Panc1 (cell line): ENCODE measurements around the gene WNT2. TPM values are rescaled to one million over a fixed set of nuclear protein-coding genes. Genes with fewer than 3 reads are reported as not detected.
"Not testable (repeated sequence)": the region's sequence is repeated elsewhere in the genome, so short reads cannot be mapped to it uniquely, and the experiment has no call there.

Experiments used
- ATAC-seq: fragments of 200-7000 bp; cut with Tn5 transposase; 2 replicates; pipeline ENCODE4 v1.9.1; 2020; ENCODE audit warnings: mild to moderate bottlenecking, moderate library complexity
- BruUV-seq: library from RNA; stranded (reverse); fragments of 400-500 nt; replicated peaks from 2 replicates; lab custom pipeline; 2021; lab: Mats Ljungman, UMichigan
- CTCF ChIA-PET: fragments of 300-600 bp; sonication (Branson Sonifier 250); formaldehyde crosslinking; loops from one replicate; lab custom pipeline; 2022; ENCODE audit warnings: antibody characterized with exemption; lab: Charles Lee
- POLR2A ChIA-PET: fragments of 300-600 bp; sonication (Branson Sonifier 250); formaldehyde crosslinking; loops from one replicate; lab custom pipeline; 2022; ENCODE audit warnings: antibody characterized with exemption; lab: Charles Lee
- DNase-seq: peaks from one replicate; pipeline ENCODE4 v3.0.0-alpha.2; 2010; ENCODE audit warnings: low read depth, low spot score
- H3K27ac ChIP-seq: 2 replicates; pipeline ENCODE4 v1.5.1; 2011; ENCODE audit warnings: mild to moderate bottlenecking, low read length, inconsistent platforms
- H3K27me3 ChIP-seq: fragments of 200-500 bp; sonication (Bioruptor generic); 2 replicates; pipeline ENCODE4 v1.6.0; 2014; ENCODE audit warnings: low read length, inconsistent platforms; ENCODE audit not compliant: control insufficient read depth, insufficient read depth
- H3K36me3 ChIP-seq: fragments of 200-500 bp; sonication (Bioruptor generic); 2 replicates; pipeline ENCODE4 v1.5.1; 2014; ENCODE audit warnings: inconsistent platforms, mild to moderate bottlenecking, low read length, moderate library complexity; ENCODE audit not compliant: control insufficient read depth, insufficient read depth
- H3K4me1 ChIP-seq: 2 replicates; pipeline ENCODE4 v1.5.1; 2011; ENCODE audit warnings: inconsistent platforms, mild to moderate bottlenecking, low read length, moderate library complexity; ENCODE audit not compliant: control insufficient read depth, insufficient read depth
- H3K4me3 ChIP-seq, 2 experiments: 2 replicates each; pipeline ENCODE4 v1.5.1; 2011 to 2012; ENCODE audit warnings: low read depth in 2 of 2, low read length in 2 of 2, mild to moderate bottlenecking in 2 of 2, inconsistent platforms in 1 of 2, moderate library complexity in 1 of 2
- H3K9me3 ChIP-seq: fragments of 200-500 bp; sonication (Bioruptor generic); 2 replicates; pipeline ENCODE4 v1.5.1; 2014; ENCODE audit warnings: low read depth, mild to moderate bottlenecking, inconsistent platforms, low read length, moderate library complexity; ENCODE audit not compliant: control insufficient read depth, insufficient read depth
- POLR2AphosphoS5 ChIP-seq: IDR thresholded peaks from 2 replicates; pipeline ENCODE4 v1.6.1; 2012; ENCODE audit warnings: mild to moderate bottlenecking, low read depth, low read length, moderate library complexity
- SIN3A ChIP-seq: IDR thresholded peaks from 2 replicates; pipeline ENCODE4 v1.6.1; 2012; ENCODE audit warnings: low read depth, mild to moderate bottlenecking, low read length, moderate library complexity, borderline replicate concordance; ENCODE audit not compliant: insufficient read depth
- TCF7L2 ChIP-seq: IDR thresholded peaks from 2 replicates; pipeline ENCODE4 v1.6.1; 2011; ENCODE audit warnings: mild to moderate bottlenecking, low read depth, low read length, inconsistent platforms
- in situ Hi-C: cut with HindIII; loops from 2 replicates; pipeline ENCODE4 v1.10.0; 2016; ENCODE audit warnings: low sequenced_read_pairs, low pct_unique_long_range_greater_than_20kb
- intact Hi-C: fragments of 100-400 bp; cut with micrococcal nuclease; formaldehyde crosslinking; loops from one replicate; pipeline ENCODE4 v1.10.0; 2022; ENCODE audit not compliant: unreplicated experiment
- total RNA-seq: library from RNA; stranded (reverse); gene quantifications from one replicate; pipeline ENCODE4 v1.2.1, GENCODE V29; 2021; ENCODE audit not compliant: unreplicated experiment
- TF ChIP-seq, protein P1 (sequence below): fragments of 450-650 bp; IDR thresholded peaks from 2 replicates; pipeline ENCODE4 v1.5.1; 2017; ENCODE audit warnings: mild to moderate bottlenecking
- TF ChIP-seq, protein P2 (sequence below), 2 experiments: IDR thresholded peaks; 2 replicates each; pipeline ENCODE4 v1.6.1; 2011 to 2012; ENCODE audit warnings: low read depth in 2 of 2, control low read depth in 1 of 2, low read length in 1 of 2, mild to moderate bottlenecking in 1 of 2, moderate library complexity in 1 of 2; ENCODE audit not compliant: insufficient read depth in 1 of 2

The WNT2 gene
- total RNA-seq, 1 experiment from 2014 or later: not detected

DNA sequence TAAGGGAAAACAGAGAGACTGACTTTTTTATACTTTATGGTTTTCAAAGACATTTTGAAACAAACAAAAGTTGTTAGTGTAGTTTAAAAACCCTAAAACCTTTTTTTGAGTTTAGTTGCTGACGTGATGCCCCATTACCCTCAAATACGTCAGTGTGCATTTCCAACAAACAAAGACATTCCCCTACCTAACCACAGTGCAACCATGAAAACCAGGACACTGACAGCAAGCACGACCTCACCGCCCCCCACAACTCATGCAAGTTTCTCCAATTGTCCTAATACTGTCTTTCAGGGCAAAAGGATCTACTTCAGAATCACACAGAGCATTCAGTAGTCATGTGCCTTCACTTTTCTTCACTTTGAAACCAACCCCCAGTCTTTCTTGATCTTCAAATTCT lies 75.0 kb downstream of the WNT2 start:
- intact Hi-C loops: no loop called here
- Histone ChIP-seq H3K9me3 (no peaks in the 10 kb centered on the region), H3K27me3 (peaks cover 2% of the 10 kb centered on the region; the same call in 1 of the 2 replicates), H3K36me3 (no peaks in the 10 kb centered on the region), H3K4me1 (no peaks in the 10 kb centered on the region), H3K4me3 (no peak overlapping the region), H3K27ac (no peak overlapping the region)
- ATAC-seq (no peak), DNase-seq (no peak)
- TF ChIP-seq, protein P1, sequence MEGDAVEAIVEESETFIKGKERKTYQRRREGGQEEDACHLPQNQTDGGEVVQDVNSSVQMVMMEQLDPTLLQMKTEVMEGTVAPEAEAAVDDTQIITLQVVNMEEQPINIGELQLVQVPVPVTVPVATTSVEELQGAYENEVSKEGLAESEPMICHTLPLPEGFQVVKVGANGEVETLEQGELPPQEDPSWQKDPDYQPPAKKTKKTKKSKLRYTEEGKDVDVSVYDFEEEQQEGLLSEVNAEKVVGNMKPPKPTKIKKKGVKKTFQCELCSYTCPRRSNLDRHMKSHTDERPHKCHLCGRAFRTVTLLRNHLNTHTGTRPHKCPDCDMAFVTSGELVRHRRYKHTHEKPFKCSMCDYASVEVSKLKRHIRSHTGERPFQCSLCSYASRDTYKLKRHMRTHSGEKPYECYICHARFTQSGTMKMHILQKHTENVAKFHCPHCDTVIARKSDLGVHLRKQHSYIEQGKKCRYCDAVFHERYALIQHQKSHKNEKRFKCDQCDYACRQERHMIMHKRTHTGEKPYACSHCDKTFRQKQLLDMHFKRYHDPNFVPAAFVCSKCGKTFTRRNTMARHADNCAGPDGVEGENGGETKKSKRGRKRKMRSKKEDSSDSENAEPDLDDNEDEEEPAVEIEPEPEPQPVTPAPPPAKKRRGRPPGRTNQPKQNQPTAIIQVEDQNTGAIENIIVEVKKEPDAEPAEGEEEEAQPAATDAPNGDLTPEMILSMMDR: no peak
- TF ChIP-seq TCF7L2 (no peak), SIN3A (no peak), POLR2AphosphoS5 (no peak)
- TF ChIP-seq, protein P2, sequence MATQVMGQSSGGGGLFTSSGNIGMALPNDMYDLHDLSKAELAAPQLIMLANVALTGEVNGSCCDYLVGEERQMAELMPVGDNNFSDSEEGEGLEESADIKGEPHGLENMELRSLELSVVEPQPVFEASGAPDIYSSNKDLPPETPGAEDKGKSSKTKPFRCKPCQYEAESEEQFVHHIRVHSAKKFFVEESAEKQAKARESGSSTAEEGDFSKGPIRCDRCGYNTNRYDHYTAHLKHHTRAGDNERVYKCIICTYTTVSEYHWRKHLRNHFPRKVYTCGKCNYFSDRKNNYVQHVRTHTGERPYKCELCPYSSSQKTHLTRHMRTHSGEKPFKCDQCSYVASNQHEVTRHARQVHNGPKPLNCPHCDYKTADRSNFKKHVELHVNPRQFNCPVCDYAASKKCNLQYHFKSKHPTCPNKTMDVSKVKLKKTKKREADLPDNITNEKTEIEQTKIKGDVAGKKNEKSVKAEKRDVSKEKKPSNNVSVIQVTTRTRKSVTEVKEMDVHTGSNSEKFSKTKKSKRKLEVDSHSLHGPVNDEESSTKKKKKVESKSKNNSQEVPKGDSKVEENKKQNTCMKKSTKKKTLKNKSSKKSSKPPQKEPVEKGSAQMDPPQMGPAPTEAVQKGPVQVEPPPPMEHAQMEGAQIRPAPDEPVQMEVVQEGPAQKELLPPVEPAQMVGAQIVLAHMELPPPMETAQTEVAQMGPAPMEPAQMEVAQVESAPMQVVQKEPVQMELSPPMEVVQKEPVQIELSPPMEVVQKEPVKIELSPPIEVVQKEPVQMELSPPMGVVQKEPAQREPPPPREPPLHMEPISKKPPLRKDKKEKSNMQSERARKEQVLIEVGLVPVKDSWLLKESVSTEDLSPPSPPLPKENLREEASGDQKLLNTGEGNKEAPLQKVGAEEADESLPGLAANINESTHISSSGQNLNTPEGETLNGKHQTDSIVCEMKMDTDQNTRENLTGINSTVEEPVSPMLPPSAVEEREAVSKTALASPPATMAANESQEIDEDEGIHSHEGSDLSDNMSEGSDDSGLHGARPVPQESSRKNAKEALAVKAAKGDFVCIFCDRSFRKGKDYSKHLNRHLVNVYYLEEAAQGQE (IDR thresholded peaks at IDR 0.05; ENCODE audit: insufficient read depth in 1 of 2, low read depth in 2 of 2, low read length in 1 of 2): no peak
- BruUV-seq: no TSS peak
- in situ Hi-C loops: no loop called here
- CTCF ChIA-PET: no interaction called here
- POLR2A ChIA-PET: no interaction called here

DNA sequence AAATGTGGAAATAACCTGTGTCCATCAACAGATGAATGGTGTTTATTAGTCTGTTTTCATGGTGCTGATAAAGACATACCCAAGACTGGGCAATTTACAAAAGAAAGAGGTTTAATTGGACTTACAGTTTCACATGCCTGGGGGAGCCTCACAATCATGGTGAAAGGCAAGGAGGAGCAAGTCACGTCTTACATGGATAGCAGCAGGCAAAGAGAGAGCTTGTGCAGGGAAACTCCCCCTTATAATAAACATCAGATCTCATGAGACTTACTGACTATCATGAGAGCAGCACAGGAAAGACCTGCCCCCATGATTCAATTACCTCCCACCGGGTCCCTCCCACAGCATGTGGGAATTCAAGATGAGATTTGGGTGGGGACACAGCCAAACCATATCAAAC lies 77.2 kb downstream of the WNT2 start:
- H3K27ac ChIP-seq, H3K4me3 ChIP-seq, in situ Hi-C loops, CTCF ChIA-PET, H3K4me1 ChIP-seq, BruUV-seq, H3K27me3 ChIP-seq, H3K9me3 ChIP-seq, H3K36me3 ChIP-seq, ATAC-seq, intact Hi-C loops, DNase-seq, POLR2A ChIA-PET: not testable (repeated sequence)

- no peak for ATAC-seq
These were observed 79.5 kb downstream of the WNT2 start for GRCh38 chr7:117243390-117243789.

More at GRCh38 chr7:117243390-117243789, 79.5 kb downstream of the WNT2 start:
- Histone ChIP-seq H3K4me3 (no peak overlapping the region), H3K27me3 (peaks cover 2% of the 10 kb centered on the region; the same call in 1 of the 2 replicates), H3K4me1 (no peaks in the 10 kb centered on the region), H3K9me3 (no peaks in the 10 kb centered on the region), H3K27ac (no peak overlapping the region), H3K36me3 (no peaks in the 10 kb centered on the region)
- ChIA-PET CTCF (no interaction called here), POLR2A (no interaction called here)
- TF ChIP-seq POLR2AphosphoS5 (no peak), SIN3A (no peak), TCF7L2 (no peak)
- TF ChIP-seq, protein P1: no peak
- TF ChIP-seq, protein P2 (IDR thresholded peaks at IDR 0.05; ENCODE audit: insufficient read depth in 1 of 2, low read depth in 2 of 2, low read length in 1 of 2): no peak
- intact Hi-C loops (no loop called here), in situ Hi-C loops (no loop called here)
- BruUV-seq: no TSS peak
- no peak for DNase-seq
